Karpas-422 (cell line): ENCODE results near the gene GRP. TPM values are rescaled to one million over a fixed set of nuclear protein-coding genes. Genes with fewer than 3 reads are reported as not detected.

ENCODE experiments used
- DNase-seq: peaks from one replicate; pipeline ENCODE4 v3.0.0-alpha.2; 2015
- H2AFZ ChIP-seq: fragments of 200-600 bp; sonication (generic); 2 replicates; pipeline ENCODE4 v1.6.1; 2014; ENCODE audit warnings: antibody characterized with exemption, low read length, mixed read lengths
- H3K27ac ChIP-seq: fragments of 200-600 bp; sonication (generic); 2 replicates; pipeline ENCODE4 v1.5.1; 2014; ENCODE audit warnings: mild to moderate bottlenecking, low read length, moderate library complexity
- H3K27me3 ChIP-seq: fragments of 200-600 bp; sonication (generic); 2 replicates; pipeline ENCODE4 v1.6.1; 2014; ENCODE audit warnings: low read length, mixed read lengths
- H3K36me3 ChIP-seq: fragments of 200-600 bp; sonication (generic); 2 replicates; pipeline ENCODE4 v1.6.1; 2014; ENCODE audit warnings: low read length, mixed read lengths; ENCODE audit not compliant: insufficient read depth
- H3K4me1 ChIP-seq: fragments of 200-600 bp; sonication (generic); 2 replicates; pipeline ENCODE4 v1.6.1; 2014; ENCODE audit warnings: mild to moderate bottlenecking, low read length, mixed read lengths
- H3K4me2 ChIP-seq: fragments of 200-600 bp; sonication (generic); 2 replicates; pipeline ENCODE4 v1.6.1; 2014; ENCODE audit warnings: low read length, low read depth, mild to moderate bottlenecking; ENCODE audit not compliant: poor library complexity, severe bottlenecking
- H3K4me3 ChIP-seq: fragments of 200-600 bp; sonication (generic); 2 replicates; pipeline ENCODE4 v1.5.1; 2014; ENCODE audit warnings: mild to moderate bottlenecking, antibody characterized with exemption, low read length, mixed read lengths
- H3K79me2 ChIP-seq: fragments of 200-600 bp; sonication (generic); 2 replicates; pipeline ENCODE4 v1.6.1; 2014; ENCODE audit warnings: mild to moderate bottlenecking, low read length, mixed read lengths
- H3K9ac ChIP-seq: fragments of 200-600 bp; sonication (generic); 2 replicates; pipeline ENCODE4 v1.6.0; 2014; ENCODE audit warnings: low read length
- H3K9me2 ChIP-seq: fragments of 200-600 bp; sonication (generic), shearing (Covaris generic); replicated peaks from 2 replicates; pipeline ENCODE4 v1.6.0; 2014; ENCODE audit warnings: mild to moderate bottlenecking, low read length, moderate library complexity; ENCODE audit not compliant: insufficient read depth
- H3K9me3 ChIP-seq: fragments of 300-700, 200-600 bp; sonication (generic); 2 replicates; pipeline ENCODE4 v1.6.1; 2014; ENCODE audit warnings: low read length, mixed read lengths
- H4K20me1 ChIP-seq: fragments of 200-600 bp; sonication (generic); 2 replicates; pipeline ENCODE4 v1.6.1; 2014; ENCODE audit warnings: mild to moderate bottlenecking, antibody characterized with exemption, low read length, low read depth; ENCODE audit not compliant: insufficient read depth
- total RNA-seq: library from RNA; depleted of rRNA; stranded (reverse); fragments of >200 nt; shearing (Covaris generic); gene quantifications from 2 replicates; pipeline ENCODE4 v1.2.3, GENCODE V29; 2014; ENCODE audit warnings: low replicate concordance

Gene GRP
- total RNA-seq, 1 experiment from 2014 or later: not detected

GRCh38 chr18:59218018-59218417, 1.9 kb upstream of the GRP start:
- Histone ChIP-seq H3K9me3 (no peaks in the 10 kb centered on the region), H3K4me1 (peaks cover 5% of the 10 kb centered on the region; the same call in 1 of the 2 replicates), H3K27ac (no peak overlapping the region), H3K36me3 (no peaks in the 10 kb centered on the region), H3K79me2 (no peaks in the 10 kb centered on the region), H3K9me2 (no peaks in the 10 kb centered on the region), H4K20me1 (no peaks in the 10 kb centered on the region), H3K4me2 (no peak overlapping the region), H3K27me3 (no peaks in the 10 kb centered on the region), H3K4me3 (no peak overlapping the region), H2AFZ (no peak overlapping the region), H3K9ac (no peak overlapping the region)
- no peak for DNase-seq

- Histone ChIP-seq H3K27ac (no peak overlapping the region), H3K4me2 (no peak overlapping the region), H4K20me1 (no peaks in the 10 kb centered on the region), H3K9me3 (no peaks in the 10 kb centered on the region), H3K9ac (no peak overlapping the region), H3K27me3 (no peaks in the 10 kb centered on the region), H3K36me3 (no peaks in the 10 kb centered on the region), H3K9me2 (no peaks in the 10 kb centered on the region), H2AFZ (no peak overlapping the region), H3K4me1 (peaks cover 5% of the 10 kb centered on the region; the same call in 1 of the 2 replicates), H3K4me3 (no peak overlapping the region), H3K79me2 (no peaks in the 10 kb centered on the region)
- no peak for DNase-seq
These were observed 316 bp downstream of the GRP start for GRCh38 chr18:59220164-59220783.

DNA sequence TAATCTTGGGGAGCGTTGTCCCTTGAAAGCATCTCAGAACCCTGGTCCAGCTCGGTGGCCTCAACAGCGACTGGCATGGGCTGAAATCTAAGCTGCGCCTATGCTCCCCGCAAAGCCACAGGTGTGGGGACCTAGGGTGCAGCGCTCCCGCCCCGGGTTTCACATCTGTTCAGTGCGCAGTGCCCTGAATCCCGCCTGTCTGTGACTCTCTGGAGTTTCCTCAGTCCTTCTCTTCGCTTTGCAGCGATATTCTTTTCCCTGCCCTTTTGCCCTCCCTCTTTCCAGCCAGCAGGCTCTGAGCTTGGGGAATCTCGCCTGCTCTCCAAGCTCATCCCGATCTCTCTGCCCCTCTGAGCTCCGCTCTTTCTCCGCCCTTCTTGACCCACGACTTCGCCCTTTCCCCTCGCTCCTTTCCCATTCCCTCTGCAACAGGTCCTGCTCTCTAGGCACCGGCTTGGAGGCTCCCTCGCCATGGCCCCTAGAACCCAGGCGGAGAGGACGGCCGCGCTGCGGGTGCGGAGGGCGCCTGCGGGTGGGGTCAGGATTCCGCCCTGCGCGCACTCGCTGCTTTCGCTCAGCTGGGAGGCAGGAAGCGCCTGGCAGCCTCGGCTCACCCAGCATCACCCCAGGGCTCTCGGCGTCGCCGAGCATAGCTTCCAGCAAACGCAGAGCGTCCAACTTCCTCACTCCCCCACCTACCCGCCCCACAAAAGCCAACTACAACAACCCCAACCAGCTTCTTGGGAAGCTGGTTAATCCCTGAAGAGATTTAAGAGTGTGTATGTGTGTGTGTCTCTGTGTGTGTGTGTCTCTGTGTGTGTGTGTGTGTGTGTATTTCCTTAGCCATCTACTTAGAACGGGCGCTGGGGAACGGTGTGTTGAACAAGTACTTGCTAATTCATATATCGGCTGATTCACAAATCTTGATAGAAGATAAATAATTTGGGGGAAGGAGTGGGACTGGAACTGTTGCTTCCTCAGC, 1.1 kb downstream of the GRP start:
- no peaks in the 10 kb centered on the region for H3K79me2 ChIP-seq
- no peak overlapping the region for H3K4me3 ChIP-seq
- H3K4me1 ChIP-seq: peaks cover 5% of the 10 kb centered on the region; the same call in 1 of the 2 replicates
- H3K9me2 ChIP-seq: no peaks in the 10 kb centered on the region
- no peaks in the 10 kb centered on the region for H3K9me3 ChIP-seq
- H2AFZ ChIP-seq: no peak overlapping the region
- no peak overlapping the region for H3K27ac ChIP-seq
- H3K9ac ChIP-seq: no peak overlapping the region
- no peaks in the 10 kb centered on the region for H4K20me1 ChIP-seq
- no peaks in the 10 kb centered on the region for H3K36me3 ChIP-seq
- no peak overlapping the region for H3K4me2 ChIP-seq
- no peaks in the 10 kb centered on the region for H3K27me3 ChIP-seq
- DNase-seq: no peak

GRCh38 chr18:59222341-59222740, 2.4 kb downstream of the GRP start:
- Histone ChIP-seq H3K4me2 (no peak overlapping the region), H3K79me2 (no peaks in the 10 kb centered on the region), H3K36me3 (no peaks in the 10 kb centered on the region), H3K9me2 (no peaks in the 10 kb centered on the region), H3K9me3 (no peaks in the 10 kb centered on the region), H3K9ac (no peak overlapping the region), H3K4me1 (no peaks in the 10 kb centered on the region), H3K27me3 (no peaks in the 10 kb centered on the region), H2AFZ (no peak overlapping the region), H3K4me3 (no peak overlapping the region), H4K20me1 (no peaks in the 10 kb centered on the region), H3K27ac (no peak overlapping the region)
- no peak for DNase-seq

GRCh38 chr18:59228351-59228750, 8.4 kb downstream of the GRP start:
- no peak overlapping the region for H3K4me3 ChIP-seq
- no peaks in the 10 kb centered on the region for H3K9me2 ChIP-seq
- no peaks in the 10 kb centered on the region for H3K79me2 ChIP-seq
- no peak for DNase-seq
- H3K4me1 ChIP-seq: no peaks in the 10 kb centered on the region
- no peak overlapping the region for H3K4me2 ChIP-seq
- H2AFZ ChIP-seq: no peak overlapping the region
- no peaks in the 10 kb centered on the region for H3K36me3 ChIP-seq
- H3K9ac ChIP-seq: no peak overlapping the region
- H3K9me3 ChIP-seq: no peaks in the 10 kb centered on the region
- no peaks in the 10 kb centered on the region for H3K27me3 ChIP-seq
- no peaks in the 10 kb centered on the region for H4K20me1 ChIP-seq
- no peak overlapping the region for H3K27ac ChIP-seq

DNA sequence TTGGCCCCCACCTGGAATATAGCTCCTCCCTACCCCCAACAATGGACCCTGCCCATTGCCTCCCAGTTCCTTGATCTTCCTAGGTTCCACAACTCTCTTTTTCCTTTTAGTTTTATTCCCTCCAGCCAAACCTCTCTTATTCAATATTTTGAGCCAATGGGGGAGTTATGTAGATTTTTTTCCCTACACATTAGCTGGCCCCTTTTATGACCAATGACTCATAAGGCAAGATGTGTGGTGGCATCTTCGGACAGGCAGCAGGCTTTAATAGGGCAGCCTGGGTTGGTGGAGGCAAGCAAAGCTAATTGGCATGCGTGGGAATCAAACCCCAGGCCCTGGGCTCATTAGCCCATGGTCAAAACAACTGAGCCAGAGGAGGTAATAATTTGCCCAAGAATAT, 9.2 kb downstream of the GRP start:
- H3K9me2 ChIP-seq: no peaks in the 10 kb centered on the region
- H3K9ac ChIP-seq: no peak overlapping the region
- no peak overlapping the region for H3K4me2 ChIP-seq
- H3K4me1 ChIP-seq: no peaks in the 10 kb centered on the region
- H4K20me1 ChIP-seq: no peaks in the 10 kb centered on the region
- no peaks in the 10 kb centered on the region for H3K9me3 ChIP-seq
- H3K4me3 ChIP-seq: no peak overlapping the region
- DNase-seq: no peak
- H3K79me2 ChIP-seq: no peaks in the 10 kb centered on the region
- no peak overlapping the region for H2AFZ ChIP-seq
- H3K27me3 ChIP-seq: no peaks in the 10 kb centered on the region
- no peaks in the 10 kb centered on the region for H3K36me3 ChIP-seq
- no peak overlapping the region for H3K27ac ChIP-seq

DNA sequence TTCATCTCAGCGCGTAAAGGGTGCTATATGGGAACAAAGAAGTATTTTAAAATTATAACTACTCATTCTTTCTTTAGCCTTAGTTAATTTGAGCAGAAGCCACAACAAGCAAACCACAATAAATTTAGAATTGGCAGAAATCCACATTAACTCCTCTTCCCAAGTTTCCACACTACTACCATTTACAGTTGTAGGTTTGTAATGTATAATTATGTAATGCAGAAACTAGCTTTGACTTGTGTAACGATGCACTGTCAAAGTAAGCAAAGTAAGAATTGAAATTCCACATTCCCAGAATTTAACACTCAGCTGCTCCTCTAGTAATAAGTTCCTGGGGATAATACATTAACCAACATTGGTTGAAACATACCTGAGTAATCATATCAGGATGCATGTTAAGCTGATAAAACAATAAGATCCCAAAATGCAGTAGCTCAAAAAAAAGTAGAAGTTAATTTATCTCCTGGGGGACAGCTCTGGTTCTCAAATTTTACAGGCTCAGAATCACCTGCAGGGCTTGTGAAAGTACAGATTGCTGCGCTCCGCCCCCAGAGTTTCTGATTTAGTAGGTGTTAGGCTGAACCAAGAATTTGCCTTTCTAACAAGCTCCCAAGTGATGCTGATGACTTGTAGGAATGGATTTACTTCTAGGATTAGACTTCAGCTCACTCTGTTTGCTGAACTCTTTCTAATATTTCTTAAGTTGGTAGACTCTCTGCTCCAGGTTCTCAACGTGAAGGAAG, 9.9 kb downstream of the GRP start:
- H4K20me1 ChIP-seq: no peaks in the 10 kb centered on the region
- H3K4me1 ChIP-seq: no peaks in the 10 kb centered on the region
- no peaks in the 10 kb centered on the region for H3K27me3 ChIP-seq
- H3K79me2 ChIP-seq: no peaks in the 10 kb centered on the region
- no peak overlapping the region for H3K9ac ChIP-seq
- H2AFZ ChIP-seq: no peak overlapping the region
- DNase-seq: no peak
- H3K9me2 ChIP-seq: no peaks in the 10 kb centered on the region
- H3K27ac ChIP-seq: no peak overlapping the region
- H3K4me3 ChIP-seq: no peak overlapping the region
- H3K36me3 ChIP-seq: no peaks in the 10 kb centered on the region
- H3K9me3 ChIP-seq: no peaks in the 10 kb centered on the region
- no peak overlapping the region for H3K4me2 ChIP-seq

DNA sequence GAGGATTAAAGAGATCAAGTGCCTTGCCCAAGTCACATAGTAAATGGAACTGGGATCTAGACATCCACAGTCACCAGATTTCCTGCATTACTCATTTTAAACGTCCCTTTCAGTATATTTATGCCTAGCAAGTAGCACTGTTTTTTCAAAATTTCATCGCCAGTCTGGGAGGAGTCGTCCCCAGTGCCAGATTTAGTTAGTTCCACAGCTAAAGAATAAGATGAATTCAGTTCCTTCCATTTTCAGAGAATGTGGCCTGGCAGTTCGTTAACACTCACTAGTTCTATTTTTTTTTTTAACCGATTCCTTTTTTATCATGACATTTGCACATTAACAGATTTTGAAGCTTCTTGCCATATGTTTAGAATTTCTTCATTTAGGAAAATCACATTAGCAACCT, 11.2 kb downstream of the GRP start:
- no peak for DNase-seq
- Histone ChIP-seq H3K4me2 (no peak overlapping the region), H3K9me3 (no peaks in the 10 kb centered on the region), H3K36me3 (no peaks in the 10 kb centered on the region), H3K4me1 (no peaks in the 10 kb centered on the region), H4K20me1 (no peaks in the 10 kb centered on the region), H3K79me2 (no peaks in the 10 kb centered on the region), H3K4me3 (no peak overlapping the region), H3K9ac (no peak overlapping the region), H3K27me3 (no peaks in the 10 kb centered on the region), H3K27ac (no peak overlapping the region), H2AFZ (no peak overlapping the region), H3K9me2 (no peaks in the 10 kb centered on the region)
